Breast epithelium (tissue), 3 donors: ENCODE data around the gene EXOG.

Experiments
- CTCF ChIP-seq, 3 donors: fragments of 450-650 bp; IDR thresholded peaks; one replicate each; pipeline ENCODE4 v1.5.1; 2016 to 2017; ENCODE audit warnings: antibody characterized with exemption in 3 of 3, mild to moderate bottlenecking in 3 of 3, moderate library complexity in 3 of 3
- POLR2A ChIP-seq: fragments of 450-650 bp; IDR thresholded peaks from one replicate; pipeline ENCODE4 v1.6.1; 2016; ENCODE audit warnings: antibody characterized with exemption, mild to moderate bottlenecking, moderate library complexity
- POLR2AphosphoS5 ChIP-seq, 3 donors: sonication (generic); formaldehyde crosslinking; IDR thresholded peaks; one replicate each; pipeline ENCODE4 v1.6.1; 2017; ENCODE audit warnings: antibody characterized with exemption in 3 of 3

DNA sequence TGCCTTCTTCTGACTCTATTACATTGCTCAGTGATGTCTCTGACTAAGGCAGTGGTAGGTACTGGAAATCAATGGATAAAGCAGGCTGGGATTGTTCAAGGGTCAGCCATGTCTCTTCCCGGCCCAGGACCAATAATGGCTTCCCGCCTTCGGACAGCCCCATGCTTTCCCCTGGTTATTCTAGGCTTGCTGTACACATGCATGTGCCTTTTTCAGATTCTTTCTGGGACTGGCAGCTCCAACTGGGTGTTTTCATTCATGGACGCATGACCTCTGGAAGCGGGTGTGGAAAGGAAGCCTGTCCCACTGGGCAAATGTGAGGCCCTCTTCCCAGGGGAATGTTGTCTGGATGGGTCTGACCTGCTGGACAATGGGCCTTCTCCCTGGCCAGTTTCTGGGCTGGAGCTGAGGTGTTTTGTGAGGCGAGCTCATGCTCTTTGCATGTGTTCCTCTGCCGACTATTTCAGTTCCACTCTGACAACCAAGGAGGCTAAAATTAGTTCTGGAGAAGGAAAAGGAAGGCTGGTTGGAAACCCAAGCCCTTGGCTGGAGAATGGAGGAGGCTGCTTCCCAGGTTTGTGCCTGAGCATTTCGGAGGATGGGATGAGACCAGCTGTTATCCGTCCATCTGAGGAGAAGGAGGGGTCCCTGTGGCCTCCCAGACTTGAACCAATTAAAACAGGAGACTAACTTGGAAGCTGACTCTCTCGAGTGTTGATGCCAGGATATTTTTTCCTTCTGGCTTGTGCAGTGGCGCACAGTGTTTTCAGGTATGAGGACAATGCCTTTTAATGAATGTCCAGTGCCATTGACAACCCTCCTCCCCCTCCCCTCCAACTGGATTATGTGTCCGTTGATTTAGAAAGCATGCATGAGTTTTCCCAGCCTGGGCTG is 35.5 kb upstream of the EXOG start:
- TF ChIP-seq POLR2AphosphoS5 (IDR thresholded peaks at IDR 0.05) (no peak), CTCF (IDR thresholded peaks at IDR 0.05) (no peak), POLR2A (no peak)
